ENCODE data around the gene ERICH6.

DNA sequence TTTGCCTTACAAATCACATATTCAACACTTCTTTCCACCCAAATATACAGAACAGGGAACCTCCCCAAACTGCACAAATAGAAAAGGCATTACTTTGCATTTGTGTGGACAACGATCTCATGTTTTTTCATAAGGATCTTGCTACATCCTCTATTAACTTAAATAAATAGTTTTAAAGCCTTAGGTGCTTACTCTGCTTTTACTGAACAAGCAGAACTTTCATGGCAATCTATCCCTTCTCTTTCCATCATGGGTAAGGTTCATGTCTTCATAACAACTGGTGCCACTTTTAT, 41.1 kb upstream of the ERICH6 start:
- TF ChIP-seq CTCF (conservative IDR thresholded peaks at IDR 0.05) (no peak), EZH2 (IDR thresholded peaks at IDR 0.05; ENCODE audit: low read depth) (no peak)

Measured in PC-9 (cell line).